Smooth muscle cell of the brain vasculature (primary cell): Measurements from ENCODE around the gene ZDHHC14.
"Not testable (repeated sequence)": the region's sequence is repeated elsewhere in the genome, so short reads cannot be mapped to it uniquely, and the experiment has no call there.

Experiments
- DNase-seq: peaks from one replicate; pipeline ENCODE4 v3.0.0-alpha.2; 2012; ENCODE audit warnings: low read depth, low spot score

Gene ZDHHC14

DNA sequence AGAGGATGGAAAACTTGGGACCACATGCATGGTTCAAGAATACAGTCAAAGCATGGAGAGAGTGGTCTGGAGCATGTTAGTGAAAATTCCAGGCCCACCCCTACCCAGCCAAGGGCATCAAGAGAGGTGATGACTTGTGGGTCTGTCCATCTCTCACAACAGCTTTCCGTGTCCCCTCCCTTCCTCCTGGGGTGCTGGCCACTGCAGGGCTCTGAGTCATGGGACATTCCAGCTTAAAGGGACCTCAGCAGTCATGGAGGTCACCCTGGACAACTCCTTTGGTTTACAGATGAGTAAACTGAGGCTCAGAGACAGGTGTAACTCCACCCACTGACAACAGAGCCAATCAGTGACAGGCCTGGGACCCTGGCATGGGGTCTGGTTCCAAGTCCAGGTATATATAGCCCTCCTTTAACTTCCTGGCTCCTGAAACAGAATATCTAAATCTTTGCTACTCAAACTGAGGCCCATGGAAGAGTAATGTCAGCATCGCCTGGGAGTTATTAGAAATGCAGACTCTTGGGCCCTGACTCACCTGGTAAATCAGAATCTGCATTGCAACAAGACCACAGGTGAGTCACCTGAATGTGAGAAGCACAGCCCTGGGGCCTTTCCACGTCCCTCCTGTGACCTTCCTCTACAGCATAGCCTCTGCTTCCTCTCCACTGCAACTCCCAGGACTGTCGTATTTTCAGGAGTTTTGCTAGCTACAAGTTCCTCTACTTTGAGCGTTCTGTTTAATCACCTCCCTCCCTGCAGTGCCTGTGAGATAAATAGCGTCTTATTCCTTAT lies 170.2 kb downstream of the ZDHHC14 start:
- DNase-seq = no peak

GRCh38 chr6:157552081-157552747 lies 171.2 kb downstream of the ZDHHC14 start:
- no peak for DNase-seq

GRCh38 chr6:157552820-157553485 lies 172.0 kb downstream of the ZDHHC14 start:
- DNase-seq = no peak

DNA sequence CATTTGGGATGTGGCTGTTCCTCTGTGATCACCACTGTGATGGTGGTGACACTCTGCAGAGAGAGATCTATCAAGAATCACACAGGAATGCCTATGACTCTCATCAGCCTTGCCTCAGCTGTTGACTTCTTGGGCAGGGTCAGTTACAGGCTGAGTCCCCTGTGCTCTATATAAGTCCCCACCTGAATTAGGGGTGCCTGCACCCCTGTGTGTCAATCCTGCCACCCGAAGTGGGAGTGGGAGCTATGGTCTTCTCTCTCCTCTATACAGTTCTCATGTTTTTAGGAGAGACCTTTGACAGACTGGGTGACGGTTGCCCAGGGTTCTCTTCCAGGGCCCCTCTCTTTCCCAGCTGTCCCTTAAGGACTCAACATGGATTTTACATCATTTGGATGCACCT lies 173.8 kb downstream of the ZDHHC14 start:
- no peak for DNase-seq

- DNase-seq = no peak
Measured at GRCh38 chr6:157555455-157556143, 174.6 kb downstream of the ZDHHC14 start.

GRCh38 chr6:157556144-157556645 lies 175.2 kb downstream of the ZDHHC14 start:
- DNase-seq = no peak

GRCh38 chr6:157556671-157557430 lies 175.9 kb downstream of the ZDHHC14 start:
- DNase-seq = no peak

- DNase-seq = no peak
Measured at GRCh38 chr6:157557559-157557958, 176.6 kb downstream of the ZDHHC14 start.

- DNase-seq = no peak
Measured at GRCh38 chr6:157558049-157558448, 177.1 kb downstream of the ZDHHC14 start.

DNA sequence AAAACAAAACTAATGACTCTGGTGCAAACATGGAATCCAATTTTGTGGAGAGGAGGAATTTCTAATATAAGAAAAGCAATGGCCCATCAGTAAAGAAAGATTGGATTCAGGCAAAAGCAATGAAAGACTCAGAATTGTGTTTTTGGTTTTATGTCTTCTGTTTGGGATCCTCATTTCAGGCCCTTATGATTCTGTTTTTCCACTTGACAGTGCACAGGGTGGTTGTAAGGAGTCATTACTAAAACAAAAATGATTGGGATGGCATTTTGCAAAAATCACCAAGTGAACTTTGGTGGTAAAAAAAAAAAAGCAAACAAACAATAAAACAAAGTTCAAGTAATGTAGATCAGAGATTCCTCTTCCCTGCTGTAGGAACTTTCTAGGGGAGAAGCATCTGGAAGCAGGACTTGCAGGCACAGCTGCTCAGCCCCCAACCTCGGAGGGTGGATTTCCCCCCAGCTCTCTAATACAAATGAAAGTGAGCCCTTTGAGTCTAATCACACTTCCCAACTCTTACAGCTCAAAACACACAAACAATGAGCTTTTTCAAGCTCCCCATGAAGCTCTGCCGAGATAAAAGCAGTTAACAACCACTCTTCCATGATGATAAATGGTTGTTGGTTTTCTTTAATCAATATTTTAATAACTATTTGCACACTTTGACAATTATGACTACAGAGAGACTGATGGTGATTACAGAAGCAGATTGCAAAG lies 177.7 kb downstream of the ZDHHC14 start:
- no peak for DNase-seq

GRCh38 chr6:157559201-157559756 lies 178.3 kb downstream of the ZDHHC14 start:
- no peak for DNase-seq

- DNase-seq = not testable (repeated sequence)
Measured at GRCh38 chr6:157560063-157560462, 179.1 kb downstream of the ZDHHC14 start.

GRCh38 chr6:157560691-157561413 lies 179.9 kb downstream of the ZDHHC14 start:
- DNase-seq = no peak

DNA sequence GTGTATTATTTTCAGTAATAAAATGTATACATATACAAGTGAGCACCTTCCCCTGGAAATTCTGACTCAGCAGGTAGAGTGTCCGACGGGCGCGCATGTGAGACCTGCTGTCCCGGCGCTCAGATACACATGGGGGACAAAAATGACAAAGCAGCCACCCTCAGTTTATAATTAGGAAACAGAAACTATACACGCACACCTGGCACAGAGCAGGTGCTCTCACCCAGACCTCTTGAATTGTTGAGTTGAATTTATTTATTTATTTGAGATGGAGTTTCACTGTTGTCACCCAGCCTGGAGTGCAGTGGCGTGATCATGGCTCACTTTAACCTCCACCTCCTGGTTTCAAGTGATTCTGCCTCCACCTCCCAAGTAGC lies 180.4 kb downstream of the ZDHHC14 start:
- no peak for DNase-seq

DNA sequence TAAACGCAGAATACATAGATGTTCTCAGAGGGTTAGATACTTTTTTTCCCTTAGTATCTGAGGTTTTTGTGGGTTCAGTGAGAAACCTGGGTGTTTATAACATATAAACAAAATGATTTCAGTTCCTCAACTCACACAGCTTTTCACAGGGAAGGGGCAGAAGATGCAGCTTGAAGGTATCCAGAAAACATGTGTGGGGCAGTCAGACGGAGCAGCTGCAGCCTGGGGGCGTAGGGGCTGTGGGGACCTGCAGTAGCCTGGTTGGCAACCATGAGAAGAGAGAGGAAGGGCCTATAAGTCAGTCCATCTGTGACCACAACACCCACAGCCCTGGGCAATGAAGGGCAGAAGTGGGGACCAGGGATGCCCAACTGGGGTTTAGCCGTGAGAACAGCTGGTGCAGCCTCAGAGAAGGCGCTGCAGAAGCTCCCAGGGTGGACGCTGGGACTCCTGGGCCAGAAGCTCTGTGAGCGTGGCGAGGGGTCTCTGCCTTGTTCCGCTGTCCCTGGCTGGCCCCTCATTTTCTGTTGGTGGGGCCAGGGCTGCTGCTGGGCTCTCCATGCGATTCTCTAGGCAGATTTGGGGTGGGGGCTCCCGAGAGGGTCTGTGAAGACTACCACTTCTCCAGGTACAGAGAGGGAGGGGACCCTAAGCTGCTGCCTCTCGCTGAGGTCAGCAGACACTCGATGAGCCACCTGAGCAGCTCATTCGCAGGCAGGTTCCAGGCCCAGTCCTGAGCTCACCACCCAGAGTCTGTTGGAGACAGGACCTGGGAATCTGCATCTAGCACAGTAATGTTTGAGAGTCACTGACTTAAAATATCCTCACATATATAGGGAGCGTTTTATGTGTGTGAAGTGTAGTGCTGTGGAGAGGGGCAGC lies 181.2 kb downstream of the ZDHHC14 start:
- DNase-seq = no peak

GRCh38 chr6:157562997-157563396 lies 182.0 kb downstream of the ZDHHC14 start:
- no peak for DNase-seq

DNA sequence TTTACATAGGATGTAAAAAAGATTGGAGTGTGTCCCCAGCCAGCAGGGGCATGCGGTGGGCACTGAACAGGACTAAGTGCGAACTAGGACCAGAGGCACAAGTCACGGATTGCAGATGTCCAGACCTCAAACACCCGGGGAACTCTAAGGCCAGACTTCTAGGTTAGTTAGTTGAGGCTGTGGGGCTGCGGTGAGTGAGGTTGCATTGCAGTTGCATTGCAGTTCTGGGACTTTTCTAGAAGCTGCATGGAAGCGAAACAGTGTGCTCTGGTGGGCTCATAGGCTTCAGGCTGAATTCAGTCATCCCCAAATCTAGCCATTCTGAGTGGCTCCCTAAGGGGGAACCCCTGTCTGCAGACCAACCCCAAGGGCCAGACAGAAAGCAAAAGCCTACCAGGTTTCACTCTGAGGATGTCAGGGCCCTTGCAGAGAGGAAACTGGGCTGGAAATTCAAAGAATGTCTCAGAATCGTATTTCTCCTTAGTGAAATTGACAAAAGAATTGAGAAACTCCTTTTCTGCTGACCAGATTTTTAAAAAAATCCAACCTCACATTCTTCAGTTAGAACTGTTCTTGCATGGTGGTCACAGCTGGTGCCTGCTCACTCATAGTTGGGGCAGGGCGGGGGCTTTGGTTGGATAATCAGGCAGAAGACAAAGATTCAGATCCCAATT lies 182.8 kb downstream of the ZDHHC14 start:
- DNase-seq = no peak

DNA sequence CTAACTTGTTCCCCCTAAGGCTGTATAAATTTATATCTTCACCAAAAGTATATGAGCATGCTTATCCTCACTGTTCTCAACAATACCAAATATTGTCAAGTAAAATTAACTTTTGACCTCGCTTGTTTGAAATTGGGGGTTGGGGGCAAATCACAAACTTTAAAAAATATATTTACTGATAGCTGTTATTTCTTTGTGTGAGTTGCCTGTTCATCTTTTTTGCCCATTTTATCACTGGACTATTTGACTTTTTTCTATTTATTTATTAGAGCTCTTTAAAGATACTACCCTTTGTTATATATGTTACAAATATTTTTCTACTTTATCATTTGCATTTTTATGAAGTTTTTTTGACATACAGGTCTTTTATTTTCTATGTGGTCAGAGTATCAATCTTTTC lies 187.7 kb downstream of the ZDHHC14 start:
- DNase-seq = no peak
